ENCODE measurements around the gene SLC37A2.

GRCh38 chr11:125081098-125081798 is 18.1 kb downstream of the SLC37A2 start:
- TF ChIP-seq, protein P1, sequence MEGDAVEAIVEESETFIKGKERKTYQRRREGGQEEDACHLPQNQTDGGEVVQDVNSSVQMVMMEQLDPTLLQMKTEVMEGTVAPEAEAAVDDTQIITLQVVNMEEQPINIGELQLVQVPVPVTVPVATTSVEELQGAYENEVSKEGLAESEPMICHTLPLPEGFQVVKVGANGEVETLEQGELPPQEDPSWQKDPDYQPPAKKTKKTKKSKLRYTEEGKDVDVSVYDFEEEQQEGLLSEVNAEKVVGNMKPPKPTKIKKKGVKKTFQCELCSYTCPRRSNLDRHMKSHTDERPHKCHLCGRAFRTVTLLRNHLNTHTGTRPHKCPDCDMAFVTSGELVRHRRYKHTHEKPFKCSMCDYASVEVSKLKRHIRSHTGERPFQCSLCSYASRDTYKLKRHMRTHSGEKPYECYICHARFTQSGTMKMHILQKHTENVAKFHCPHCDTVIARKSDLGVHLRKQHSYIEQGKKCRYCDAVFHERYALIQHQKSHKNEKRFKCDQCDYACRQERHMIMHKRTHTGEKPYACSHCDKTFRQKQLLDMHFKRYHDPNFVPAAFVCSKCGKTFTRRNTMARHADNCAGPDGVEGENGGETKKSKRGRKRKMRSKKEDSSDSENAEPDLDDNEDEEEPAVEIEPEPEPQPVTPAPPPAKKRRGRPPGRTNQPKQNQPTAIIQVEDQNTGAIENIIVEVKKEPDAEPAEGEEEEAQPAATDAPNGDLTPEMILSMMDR (IDR thresholded peaks at IDR 0.05): no peak
- TF ChIP-seq EP300 (IDR thresholded peaks at IDR 0.05) (no peak), POLR2A (IDR thresholded peaks at IDR 0.05) (no peak)
